NCI-H345 treated with DMSO at 0.1 percent for 48 hours (cell line): ENCODE data around the gene FBLN5.
"Not testable (repeated sequence)": the region's sequence is repeated elsewhere in the genome, so short reads cannot be mapped to it uniquely, and the experiment has no call there.

Experiments
- DNase-seq: peaks from one replicate; lab custom pipeline; 2025; ENCODE audit not compliant: unreplicated experiment; lab: John Stamatoyannopoulos, UW

Gene FBLN5

GRCh38 chr14:91885839-91886238 lies 61.7 kb downstream of the FBLN5 start:
- DNase-seq: no peak

GRCh38 chr14:91885113-91885712 lies 62.3 kb downstream of the FBLN5 start:
- no peak for DNase-seq

- DNase-seq: no peak
Observed at GRCh38 chr14:91884664-91885063, 62.8 kb downstream of the FBLN5 start.

- DNase-seq: no peak
Observed at GRCh38 chr14:91883753-91884152, 63.7 kb downstream of the FBLN5 start.

GRCh38 chr14:91882776-91883175 lies 64.7 kb downstream of the FBLN5 start:
- no peak for DNase-seq

- DNase-seq: no peak
Observed at GRCh38 chr14:91882369-91882768, 65.1 kb downstream of the FBLN5 start.

- DNase-seq: no peak
Observed at GRCh38 chr14:91879196-91879595, 68.3 kb downstream of the FBLN5 start.

GRCh38 chr14:91878274-91878673 lies 69.2 kb downstream of the FBLN5 start:
- DNase-seq: no peak

- DNase-seq: no peak
Observed at GRCh38 chr14:91877376-91877915, 70.0 kb downstream of the FBLN5 start.

GRCh38 chr14:91876492-91876891 lies 71.0 kb downstream of the FBLN5 start:
- no peak for DNase-seq

- DNase-seq: no peak
Observed at GRCh38 chr14:91875525-91876286, 71.8 kb downstream of the FBLN5 start.

- DNase-seq: peak; percentile 31
Observed at GRCh38 chr14:91873471-91874415, 73.8 kb downstream of the FBLN5 start.

- no peak for DNase-seq
Observed at GRCh38 chr14:91872517-91873470, 74.7 kb downstream of the FBLN5 start.

- DNase-seq: no peak
Observed at GRCh38 chr14:91872011-91872501, 75.4 kb downstream of the FBLN5 start.

- not testable (repeated sequence) for DNase-seq
Observed at GRCh38 chr14:91871401-91871800, 76.1 kb downstream of the FBLN5 start.

GRCh38 chr14:91870890-91871289 lies 76.6 kb downstream of the FBLN5 start:
- no peak for DNase-seq

GRCh38 chr14:91870001-91870400 lies 77.5 kb downstream of the FBLN5 start:
- no peak for DNase-seq

GRCh38 chr14:91869556-91869955 lies 77.9 kb downstream of the FBLN5 start:
- DNase-seq: no peak

- no peak for DNase-seq
Observed at GRCh38 chr14:91867316-91867988, 80.0 kb downstream of the FBLN5 start, which contains the start of gene TC2N. TC2N (minus strand) TSS chr14:91867536; CDS start chr14:91813769, 53,767 bp downstream.
